Measurements from ENCODE around the gene CBLN1.

The CBLN1 gene

GRCh38 chr16:49281480-49281842 lies at the start of gene CBLN1:
CBLN1 (minus strand) TSS chr16:49281838; CDS start chr16:49281465, 373 bp downstream.
- no peak for DNase-seq

- DNase-seq = no peak
These were observed 49.0 kb upstream of the CBLN1 start for GRCh38 chr16:49330562-49331201.

- DNase-seq = no peak
These were observed 46.7 kb upstream of the CBLN1 start for GRCh38 chr16:49328325-49328724.

- no peak for DNase-seq
These were observed 45.8 kb upstream of the CBLN1 start for GRCh38 chr16:49327466-49327865.

GRCh38 chr16:49324703-49325102 lies 43.1 kb upstream of the CBLN1 start:
- no peak for DNase-seq

GRCh38 chr16:49315602-49316001 lies 34.0 kb upstream of the CBLN1 start:
- DNase-seq = no peak

GRCh38 chr16:49312389-49312985 lies 30.8 kb upstream of the CBLN1 start:
- DNase-seq = no peak

GRCh38 chr16:49311823-49312222 lies 30.2 kb upstream of the CBLN1 start:
- no peak for DNase-seq

GRCh38 chr16:49307176-49307575 lies 25.5 kb upstream of the CBLN1 start:
- DNase-seq = no peak

- DNase-seq = no peak
These were observed 23.8 kb upstream of the CBLN1 start for GRCh38 chr16:49305406-49305805.

- no peak for DNase-seq
These were observed 10.8 kb upstream of the CBLN1 start for GRCh38 chr16:49292413-49292812.

- no peak for DNase-seq
These were observed 5.9 kb upstream of the CBLN1 start for GRCh38 chr16:49287572-49287971.

- DNase-seq = no peak
These were observed 3.3 kb upstream of the CBLN1 start for GRCh38 chr16:49284962-49285361.

GRCh38 chr16:49283376-49284049 lies 1.9 kb upstream of the CBLN1 start:
- DNase-seq = no peak

- no peak for DNase-seq
These were observed 1.2 kb upstream of the CBLN1 start for GRCh38 chr16:49282690-49283375.

GRCh38 chr16:49281843-49282642 lies 405 bp upstream of the CBLN1 start:
- DNase-seq = peak; percentile 84

GRCh38 chr16:49280841-49281371 lies 732 bp downstream of the CBLN1 start:
- no peak for DNase-seq

- DNase-seq = no peak
These were observed 1.4 kb downstream of the CBLN1 start for GRCh38 chr16:49280105-49280741.

GRCh38 chr16:49278944-49279725 lies 2.5 kb downstream of the CBLN1 start:
- no peak for DNase-seq

GRCh38 chr16:49278567-49278827 lies 3.1 kb downstream of the CBLN1 start:
- no peak for DNase-seq

- no peak for DNase-seq
These were observed 3.7 kb downstream of the CBLN1 start for GRCh38 chr16:49277766-49278566.
